Stomach (tissue), 4 donors: ENCODE results near the gene NEURL1B.

Source experiments
- CTCF ChIP-seq, 7 experiments: fragments of 450-650 bp in 4 of 7; fragments of 200-600 bp in 3 of 7; sonication (generic) in 3 of 7; IDR thresholded peaks; one replicate each; pipeline ENCODE4 v1.5.1; 2016 to 2019; ENCODE audit warnings: antibody characterized with exemption in 7 of 7, control low read depth in 2 of 7, mild to moderate bottlenecking in 1 of 7
- EP300 ChIP-seq: sonication (generic); formaldehyde crosslinking; IDR thresholded peaks from one replicate; pipeline ENCODE4 v1.6.1; 2017; ENCODE audit warnings: antibody characterized with exemption
- POLR2A ChIP-seq, 4 donors: fragments of 450-650 bp; IDR thresholded peaks; one replicate each; pipeline ENCODE4 v1.6.1; 2016; ENCODE audit warnings: antibody characterized with exemption in 4 of 4, control low read depth in 2 of 4, mild to moderate bottlenecking in 1 of 4, moderate library complexity in 1 of 4

DNA sequence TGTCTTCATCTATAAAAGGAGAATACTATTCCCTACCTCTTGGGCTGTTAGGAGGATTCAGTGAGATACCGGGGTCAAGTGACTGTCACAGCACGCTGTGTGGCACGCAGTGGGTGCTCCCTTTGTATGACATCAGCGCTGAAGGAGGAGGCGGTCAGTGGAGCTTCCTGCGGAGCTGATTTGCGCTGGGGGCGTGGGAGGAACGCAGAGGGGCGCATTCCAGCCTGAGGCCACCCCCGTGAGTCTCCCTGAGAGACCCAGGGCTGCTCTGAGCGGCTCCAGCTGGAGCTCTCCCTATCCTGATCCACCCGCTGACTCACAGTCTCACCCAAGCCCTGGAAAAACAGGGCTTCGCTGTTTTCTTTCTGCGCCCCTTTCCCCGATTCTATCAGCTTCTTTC, 24.3 kb upstream of the NEURL1B start:
- no peak for TF ChIP-seq EP300
- TF ChIP-seq CTCF (IDR thresholded peaks at IDR 0.05): no peak
- TF ChIP-seq POLR2A (IDR thresholded peaks at IDR 0.05): no peak
